Pons (tissue), 1 donor: ENCODE measurements around the gene ASB1.
"Not testable (repeated sequence)": the region's sequence is repeated elsewhere in the genome, so short reads cannot be mapped to it uniquely, and the experiment has no call there.

Experiments used
- DNase-seq: peaks from one replicate; pipeline ENCODE4 v3.0.0-alpha.2; 2016; ENCODE audit warnings: low spot score

The ASB1 gene

DNA sequence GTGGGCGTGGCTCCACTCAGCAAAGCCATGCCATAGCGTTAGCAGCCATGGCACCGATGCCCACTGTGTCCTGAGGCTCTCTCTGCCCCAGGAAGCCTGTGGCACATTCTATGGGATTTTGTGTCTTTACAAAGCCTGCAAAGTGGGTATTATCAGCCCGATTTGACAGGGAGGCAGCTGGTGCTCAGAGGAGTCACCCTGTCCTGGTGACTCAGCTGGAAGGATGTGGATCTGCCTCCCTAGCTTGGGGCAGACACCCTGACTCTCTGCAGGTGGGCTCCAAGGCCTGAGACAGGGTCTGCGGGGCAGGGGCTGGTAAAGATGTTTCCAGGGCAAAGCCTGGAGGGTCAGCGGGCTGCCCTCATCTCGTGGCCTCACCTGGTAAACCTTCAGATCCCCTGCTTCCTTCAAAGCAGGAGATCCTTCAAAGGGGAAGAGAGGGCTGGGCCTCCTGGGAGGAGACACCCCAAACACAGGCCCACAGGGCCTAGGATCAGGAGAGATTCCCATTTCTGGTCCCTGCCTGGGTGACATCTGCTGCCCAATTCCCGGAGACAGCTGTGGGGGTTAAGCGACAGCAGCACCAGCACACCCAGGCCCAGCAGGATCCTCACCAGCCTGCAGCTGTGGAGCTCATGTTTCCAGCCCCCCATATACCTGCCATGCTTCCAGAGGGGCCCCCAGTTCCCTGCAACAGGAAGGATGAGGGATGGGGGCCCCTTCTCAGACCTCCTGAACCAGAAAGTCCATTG lies 3.0 kb upstream of the ASB1 start:
- DNase-seq, result no peak

- DNase-seq, result no peak
These were observed 2.4 kb upstream of the ASB1 start for GRCh38 chr2:238424313-238424700.

DNA sequence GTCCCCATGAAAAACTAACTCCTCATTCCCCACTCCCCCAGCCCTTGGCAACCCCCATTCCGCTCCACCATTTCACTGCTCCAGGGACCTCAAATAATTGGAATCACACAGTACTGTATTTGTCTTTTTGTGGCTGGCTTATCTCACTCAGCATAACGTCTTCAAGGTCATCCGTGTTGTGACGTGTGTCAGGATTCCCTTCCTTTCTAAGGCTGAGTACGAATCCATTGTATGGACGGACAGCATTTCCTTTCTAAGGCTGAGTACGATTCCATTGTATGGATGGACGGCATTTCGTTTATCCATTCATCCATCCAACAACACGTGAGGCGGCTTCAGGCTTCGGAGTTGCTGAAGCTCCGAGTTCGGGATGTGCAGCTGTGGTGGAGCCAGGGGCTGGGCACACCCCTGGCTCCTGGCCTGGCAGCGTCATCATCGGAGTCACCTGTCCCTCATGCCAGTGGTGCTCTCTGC lies 1.2 kb upstream of the ASB1 start:
- DNase-seq, result no peak

- no peak for DNase-seq
These were observed 654 bp upstream of the ASB1 start for GRCh38 chr2:238425979-238426567.

- no peak for DNase-seq
These were observed 872 bp downstream of the ASB1 start for GRCh38 chr2:238427435-238428162.

DNA sequence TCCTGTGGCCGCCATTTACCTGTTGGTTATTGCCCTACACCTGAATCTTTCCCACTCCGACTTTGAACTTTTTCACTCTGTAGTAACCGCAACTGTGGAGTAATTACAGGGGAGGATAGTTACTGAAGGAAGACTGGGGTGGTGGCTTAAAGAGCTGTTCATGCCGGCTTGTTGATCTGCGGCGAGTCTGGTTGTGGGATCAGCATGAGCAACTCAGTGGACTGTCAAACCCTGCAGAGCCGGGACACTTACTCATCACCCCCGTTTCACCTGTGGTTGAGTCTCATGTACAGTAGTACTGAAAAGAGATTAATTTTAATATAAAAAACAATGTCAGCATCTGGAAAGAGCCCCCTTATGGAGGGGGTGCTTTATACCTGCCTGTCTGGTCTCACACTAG lies 2.1 kb downstream of the ASB1 start:
- no peak for DNase-seq

GRCh38 chr2:238430781-238431180 lies 4.1 kb downstream of the ASB1 start:
- DNase-seq, result no peak

DNA sequence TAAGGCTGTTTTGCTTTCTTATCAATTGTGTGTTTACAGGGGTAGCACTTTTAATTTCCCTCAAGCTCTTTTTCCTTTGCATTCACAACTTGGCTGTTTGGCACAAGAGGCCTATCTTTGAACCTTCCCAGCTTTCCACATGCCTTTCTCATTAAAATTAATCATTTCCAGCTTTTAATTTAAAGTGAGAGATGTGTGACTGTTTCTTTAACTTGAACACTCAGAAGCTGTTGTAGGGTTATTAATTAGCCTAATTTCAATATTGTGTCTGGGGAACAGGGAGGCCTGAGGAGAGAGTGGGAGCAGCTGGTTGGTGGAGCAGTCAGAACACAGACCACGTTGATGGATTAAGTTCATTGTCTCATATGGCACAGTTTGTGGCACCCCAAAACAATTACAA lies 4.7 kb downstream of the ASB1 start:
- no peak for DNase-seq

DNA sequence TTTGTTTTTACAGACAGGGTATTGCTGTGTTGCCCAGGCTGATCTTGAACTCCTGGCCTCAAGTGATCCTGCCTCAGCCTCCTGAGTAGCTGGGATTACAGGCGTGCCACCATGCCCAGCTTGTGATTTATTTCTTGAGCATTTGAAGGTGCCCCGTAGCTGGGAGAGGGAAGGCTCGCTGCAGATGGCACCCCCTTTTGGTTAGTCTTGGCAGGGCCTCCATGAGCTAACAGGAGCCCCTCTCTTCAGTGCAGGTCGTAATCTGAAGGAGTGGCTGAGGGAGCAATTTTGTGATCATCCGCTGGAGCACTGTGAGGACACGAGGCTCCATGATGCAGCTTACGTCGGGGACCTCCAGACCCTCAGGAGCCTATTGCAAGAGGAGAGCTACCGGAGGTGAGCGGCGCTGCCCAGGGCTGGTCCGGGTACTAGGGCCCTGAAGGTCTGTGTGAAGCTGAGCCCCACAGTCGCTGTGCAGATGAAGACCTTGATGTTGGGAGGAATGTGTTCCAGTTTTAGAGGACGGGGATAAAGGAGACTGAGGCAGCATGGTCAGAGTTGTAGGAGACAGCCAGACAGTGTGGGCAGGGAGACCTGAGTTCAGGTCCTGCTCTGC lies 6.7 kb downstream of the ASB1 start:
- no peak for DNase-seq

GRCh38 chr2:238433941-238434845 lies 7.5 kb downstream of the ASB1 start:
- no peak for DNase-seq

GRCh38 chr2:238434846-238435751 lies 8.4 kb downstream of the ASB1 start:
- DNase-seq, result no peak

GRCh38 chr2:238435752-238436096 lies 9.0 kb downstream of the ASB1 start:
- DNase-seq, result no peak

DNA sequence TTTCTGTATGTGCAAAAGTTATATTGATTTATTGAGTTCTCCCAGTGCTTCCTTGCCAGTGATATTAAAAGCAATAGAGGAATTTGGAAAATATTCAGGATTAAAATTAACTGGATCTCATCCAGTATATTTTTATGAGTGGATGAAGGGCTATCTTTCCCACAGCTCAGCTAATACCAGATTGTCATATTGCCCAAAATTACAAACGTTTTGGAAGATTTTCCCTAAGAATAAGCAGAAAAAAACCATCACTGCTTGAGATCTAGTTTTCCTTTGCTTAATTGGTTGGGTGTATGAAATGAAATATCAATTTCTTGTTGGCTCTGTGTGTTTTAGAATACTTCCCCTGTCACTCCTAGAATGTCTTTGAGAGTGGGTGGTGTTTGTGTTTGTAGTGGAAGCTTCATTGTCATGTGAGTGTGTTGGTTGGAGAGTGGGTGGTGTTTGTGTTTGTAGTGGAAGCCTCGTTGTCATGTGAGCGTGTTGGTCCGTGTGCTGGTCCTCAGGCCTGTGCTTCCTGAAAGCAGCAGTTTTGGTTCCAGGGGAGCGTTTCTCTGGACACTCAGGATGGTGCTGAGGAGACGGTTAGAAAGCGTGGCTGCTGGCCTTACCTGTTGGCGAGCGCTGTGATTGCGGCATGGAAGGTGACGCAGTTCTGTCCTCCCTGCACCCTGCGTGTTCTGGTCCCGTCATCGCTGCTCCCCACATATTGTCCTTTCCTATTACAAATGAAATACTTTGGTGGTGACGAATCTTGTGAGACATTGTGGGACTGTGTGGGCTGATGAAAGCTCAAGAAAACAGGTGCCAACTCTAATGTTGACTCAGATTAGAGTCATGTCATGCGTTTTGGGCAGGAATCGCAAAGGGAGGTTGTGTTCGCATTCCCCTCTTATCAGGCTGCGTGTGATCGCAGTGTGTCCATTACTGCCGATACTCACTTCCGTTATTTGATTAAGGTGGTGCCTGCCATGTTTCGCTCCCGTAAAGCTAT lies 12.4 kb downstream of the ASB1 start:
- DNase-seq, result no peak

GRCh38 chr2:238439917-238440316 lies 13.2 kb downstream of the ASB1 start:
- no peak for DNase-seq

- DNase-seq, result no peak
These were observed 13.6 kb downstream of the ASB1 start for GRCh38 chr2:238440331-238440730.

DNA sequence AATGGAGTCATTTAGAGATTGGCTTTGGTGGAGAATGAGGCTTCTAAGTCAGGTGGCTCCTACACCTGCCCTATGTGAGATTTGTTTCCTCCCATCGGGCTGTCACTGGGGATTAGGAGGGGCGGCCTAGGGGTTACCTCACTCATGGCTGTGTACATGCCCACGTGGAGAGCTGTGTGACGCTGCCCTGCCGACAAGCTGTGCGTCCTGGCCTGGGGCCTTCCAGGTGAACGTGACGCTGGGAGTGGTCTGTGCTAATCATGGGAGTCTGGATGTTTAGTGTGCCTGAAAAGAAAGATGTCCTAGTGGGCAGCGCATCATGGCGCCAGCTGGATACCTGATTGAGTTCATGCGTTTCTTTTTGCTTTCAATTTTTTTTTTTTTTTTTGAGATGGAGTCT lies 14.0 kb downstream of the ASB1 start:
- DNase-seq, result no peak

DNA sequence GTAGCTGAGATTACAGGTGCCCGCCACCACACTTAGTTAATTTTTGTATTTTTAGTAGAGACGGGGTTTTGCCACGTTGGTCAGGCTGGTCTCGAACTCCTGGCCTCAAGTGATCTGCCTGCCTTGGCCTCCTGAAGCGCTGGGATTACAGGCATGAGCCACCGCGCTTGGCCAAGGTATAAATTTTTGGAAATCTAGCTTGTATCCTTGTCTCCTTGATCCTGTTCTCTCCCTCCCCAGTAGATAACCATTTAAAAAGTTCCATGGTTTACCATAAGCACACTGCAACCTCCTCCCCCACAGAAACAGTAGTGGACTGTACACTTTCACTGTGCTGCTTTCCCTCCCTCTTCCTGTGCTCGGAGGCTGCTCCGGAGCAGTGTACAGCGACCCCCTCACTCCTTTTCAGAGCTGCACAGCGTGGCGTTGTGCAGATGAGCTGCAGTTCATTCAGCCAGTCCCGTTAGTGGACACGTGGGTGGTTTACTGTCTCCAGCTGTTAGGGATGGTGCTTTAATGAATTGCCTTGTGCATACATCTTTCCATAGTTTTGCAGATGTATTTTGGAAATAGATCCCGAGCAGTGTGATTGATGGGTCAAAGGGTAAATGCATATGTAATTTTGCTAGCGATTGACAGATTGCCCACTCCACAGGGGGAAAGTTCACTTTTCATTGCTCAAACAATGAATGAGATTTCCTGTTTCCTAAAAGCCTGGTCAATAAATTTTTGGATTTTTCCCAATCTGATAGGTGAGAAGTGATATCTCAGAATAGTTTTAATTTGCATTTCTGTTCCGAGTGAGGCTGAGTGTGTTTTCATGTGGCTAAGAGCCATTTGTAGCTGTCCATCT lies 14.8 kb downstream of the ASB1 start:
- DNase-seq, result no peak

- not testable (repeated sequence) for DNase-seq
These were observed 15.5 kb downstream of the ASB1 start for GRCh38 chr2:238442257-238442656.
